IPS-18c (cell line): ENCODE data around the gene NKAIN4.
"Not testable (repeated sequence)": the region's sequence is repeated elsewhere in the genome, so short reads cannot be mapped to it uniquely, and the experiment has no call there.

Source experiments
- H3K4me3 ChIP-seq: 2 replicates; pipeline ENCODE4 v1.7.0; 2013; ENCODE audit warnings: low read depth, mild to moderate bottlenecking, low read length, moderate library complexity; ENCODE audit not compliant: insufficient read depth
- H3K9me3 ChIP-seq: one replicate; pipeline ENCODE4 v1.6.1; 2013; ENCODE audit warnings: mild to moderate bottlenecking, low read length, moderate library complexity; ENCODE audit not compliant: control insufficient read depth, insufficient read depth

The NKAIN4 gene

DNA sequence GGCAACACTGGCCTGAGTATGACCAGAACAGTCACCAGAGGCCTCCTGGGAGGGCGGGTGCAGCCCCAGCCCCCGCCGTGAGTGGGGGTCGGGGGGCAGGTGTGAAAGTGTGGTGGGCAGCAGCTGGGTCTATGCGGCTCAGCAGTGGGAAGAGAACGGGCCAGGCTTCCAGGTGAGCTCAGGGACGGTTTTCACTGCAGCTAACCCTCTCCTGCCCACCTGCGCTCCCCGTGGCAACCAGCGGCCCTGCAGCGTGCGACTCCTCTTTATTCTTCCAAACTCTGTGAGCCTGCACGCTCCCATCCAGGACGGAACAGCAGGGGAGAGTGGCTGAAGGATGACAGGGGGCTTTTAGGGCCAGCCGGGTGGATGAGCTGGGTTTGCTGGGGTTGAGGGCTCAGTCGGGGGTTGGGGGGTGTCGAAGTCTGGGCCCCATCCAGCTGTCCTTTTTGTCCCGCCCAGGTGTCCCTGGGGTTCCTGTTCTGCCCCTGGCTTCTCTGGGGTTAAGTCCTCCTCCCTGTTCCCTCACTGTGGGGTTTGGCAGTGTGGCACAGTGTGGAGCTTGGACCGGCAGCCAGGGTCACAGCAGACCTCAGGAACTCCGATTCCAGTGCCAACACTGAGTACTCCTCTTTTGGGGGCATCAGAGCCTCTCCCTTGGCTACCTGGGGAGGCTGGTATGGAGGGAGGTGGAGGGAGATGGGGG is 19.4 kb downstream of the NKAIN4 start:
- Histone ChIP-seq H3K9me3 (peaks cover 1% of the 10 kb centered on the region), H3K4me3 (no peak overlapping the region)

DNA sequence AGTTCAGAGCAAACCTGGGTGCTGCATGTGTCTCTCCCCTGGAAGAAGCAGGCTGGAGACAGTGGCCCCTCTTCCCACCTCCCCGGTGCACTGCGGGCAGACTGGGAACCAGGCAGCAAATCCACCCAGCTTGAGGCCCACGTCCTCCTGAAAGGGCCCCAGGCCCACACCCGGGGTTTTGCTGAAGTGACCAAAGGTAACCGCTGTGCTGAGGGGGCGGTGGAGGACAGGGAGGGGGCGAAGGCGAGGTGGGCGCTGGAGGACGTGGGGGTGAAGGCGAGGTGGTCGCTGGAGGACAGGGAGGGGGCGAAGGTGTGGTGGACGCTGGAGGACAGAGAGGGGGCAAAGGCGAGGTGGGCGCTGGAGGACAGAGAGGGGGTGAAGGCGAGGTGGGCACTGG is 20.3 kb downstream of the NKAIN4 start:
- peaks cover 2% of the 10 kb centered on the region for H3K9me3 ChIP-seq
- H3K4me3 ChIP-seq: no peak overlapping the region

DNA sequence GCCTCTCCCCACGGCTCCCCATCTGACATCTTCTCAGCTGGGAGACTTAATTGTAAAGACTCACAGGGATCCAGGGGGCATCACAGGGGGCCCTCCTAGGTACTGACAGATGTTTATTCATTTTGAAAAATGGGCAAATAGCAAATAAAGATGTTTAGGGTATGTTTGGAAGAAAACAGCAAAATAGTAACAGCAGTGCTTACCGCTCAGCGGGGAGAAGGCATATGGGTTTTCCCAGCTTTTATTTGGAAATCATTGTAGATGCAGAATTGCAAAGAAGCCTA is 21.3 kb downstream of the NKAIN4 start:
- peaks cover 2% of the 10 kb centered on the region for H3K9me3 ChIP-seq
- no peak overlapping the region for H3K4me3 ChIP-seq

DNA sequence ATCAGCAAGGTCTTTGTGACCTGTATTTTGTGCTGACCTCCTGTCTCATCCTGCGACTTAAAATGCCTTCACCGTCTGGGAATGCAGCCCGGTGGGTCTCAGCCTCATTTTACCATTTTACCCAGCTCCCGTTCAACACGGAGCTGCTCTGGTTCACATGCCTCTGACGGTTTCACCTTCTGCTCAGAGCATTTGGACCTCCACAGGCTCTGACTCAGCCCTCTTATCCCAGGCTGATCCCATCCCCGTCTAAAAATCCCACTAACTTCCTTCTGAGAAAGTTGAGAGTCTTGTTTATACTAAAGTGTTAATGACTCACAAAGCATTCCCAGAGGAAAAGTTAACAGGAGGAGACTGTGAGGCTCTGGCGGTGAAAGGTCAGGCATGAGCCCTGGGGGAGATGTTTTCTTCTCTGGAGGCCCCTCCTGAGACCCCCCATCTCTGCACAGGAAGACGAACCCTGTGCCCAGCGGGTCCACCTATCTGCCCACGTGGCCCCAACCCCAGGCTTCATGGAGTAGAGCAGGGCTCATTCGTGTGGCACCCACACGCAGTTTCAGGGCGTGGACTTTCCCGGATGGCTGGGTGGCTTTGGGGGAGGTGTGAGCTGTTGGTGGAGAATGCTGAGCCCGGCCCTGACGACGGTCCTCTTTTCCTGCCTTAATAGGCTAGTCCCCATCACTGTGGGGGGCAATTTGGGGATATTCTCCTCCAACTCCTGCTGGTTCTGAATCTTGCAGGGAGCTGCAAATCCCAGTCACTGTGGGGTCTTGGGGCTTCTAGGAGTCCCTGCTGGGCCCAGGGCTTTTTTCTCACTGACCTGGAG is 21.8 kb downstream of the NKAIN4 start:
- peaks cover 2% of the 10 kb centered on the region for H3K9me3 ChIP-seq
- H3K4me3 ChIP-seq: no peak overlapping the region

DNA sequence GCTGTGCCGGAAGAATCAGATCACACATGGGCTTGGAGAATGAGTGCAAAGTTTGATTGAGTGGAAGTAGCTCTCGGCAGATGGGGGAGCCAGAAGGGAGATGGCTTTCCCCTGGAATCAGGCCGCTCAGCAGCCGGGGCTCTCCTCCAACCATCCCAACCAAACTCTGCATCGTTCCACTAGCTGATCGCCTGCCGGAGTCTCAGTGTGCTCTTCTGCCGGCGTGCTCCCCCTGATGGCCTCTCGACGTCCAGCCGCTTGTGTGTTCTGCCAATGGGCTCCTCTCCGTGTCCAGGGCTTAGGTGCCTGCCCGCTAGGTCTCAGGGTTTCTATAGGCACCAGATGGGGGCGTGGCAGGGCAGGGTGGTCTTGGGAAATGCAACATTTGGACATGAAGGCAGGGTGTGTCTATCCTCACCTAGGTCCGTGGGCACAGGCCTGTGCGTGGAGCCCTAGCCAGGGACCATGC is 23.4 kb downstream of the NKAIN4 start:
- H3K9me3 ChIP-seq: peaks cover 2% of the 10 kb centered on the region
- H3K4me3 ChIP-seq: no peak overlapping the region

DNA sequence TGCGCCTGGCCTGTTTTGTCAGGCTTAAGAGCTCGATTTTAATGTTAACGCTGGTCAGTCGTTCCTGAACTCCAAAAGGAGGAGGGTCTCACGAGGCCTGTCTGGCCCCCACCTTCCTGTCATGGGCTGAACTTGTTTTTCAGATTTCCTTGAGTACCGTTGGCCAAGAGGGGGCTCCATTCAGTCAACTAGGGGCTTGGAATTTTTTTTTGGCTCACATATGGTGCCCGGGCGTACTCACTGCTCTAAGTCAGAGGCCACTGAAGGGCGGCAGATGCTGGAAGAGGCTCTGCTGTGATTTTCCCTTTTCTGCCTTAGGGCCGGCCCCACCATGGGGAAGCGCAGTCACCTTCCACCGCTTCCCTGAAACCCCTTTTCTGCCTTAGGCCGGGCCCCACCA is 25.5 kb downstream of the NKAIN4 start:
- H3K9me3 ChIP-seq: peaks cover 2% of the 10 kb centered on the region
- H3K4me3 ChIP-seq: no peak overlapping the region

DNA sequence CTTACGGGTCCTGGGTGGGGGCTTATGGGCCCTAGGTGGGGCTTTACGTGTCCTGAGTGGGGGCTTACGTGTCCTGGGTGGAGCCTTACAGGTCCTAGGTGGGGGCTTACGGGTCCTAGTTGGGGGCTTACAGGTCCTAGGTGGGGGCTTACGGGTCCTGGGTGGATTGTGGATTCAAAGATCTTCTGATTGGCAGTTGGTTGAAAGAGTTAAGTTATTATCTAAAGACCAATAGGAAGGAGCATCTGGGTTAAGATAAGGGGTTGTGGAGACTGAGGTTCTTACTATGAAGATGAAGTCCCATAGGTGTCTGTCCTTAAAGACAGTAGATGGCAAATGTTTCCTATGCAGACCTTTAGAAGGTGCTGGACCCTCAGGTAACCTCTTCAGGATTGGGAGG is 27.0 kb downstream of the NKAIN4 start:
- Histone ChIP-seq H3K9me3 (peaks cover 2% of the 10 kb centered on the region), H3K4me3 (no peak overlapping the region)

DNA sequence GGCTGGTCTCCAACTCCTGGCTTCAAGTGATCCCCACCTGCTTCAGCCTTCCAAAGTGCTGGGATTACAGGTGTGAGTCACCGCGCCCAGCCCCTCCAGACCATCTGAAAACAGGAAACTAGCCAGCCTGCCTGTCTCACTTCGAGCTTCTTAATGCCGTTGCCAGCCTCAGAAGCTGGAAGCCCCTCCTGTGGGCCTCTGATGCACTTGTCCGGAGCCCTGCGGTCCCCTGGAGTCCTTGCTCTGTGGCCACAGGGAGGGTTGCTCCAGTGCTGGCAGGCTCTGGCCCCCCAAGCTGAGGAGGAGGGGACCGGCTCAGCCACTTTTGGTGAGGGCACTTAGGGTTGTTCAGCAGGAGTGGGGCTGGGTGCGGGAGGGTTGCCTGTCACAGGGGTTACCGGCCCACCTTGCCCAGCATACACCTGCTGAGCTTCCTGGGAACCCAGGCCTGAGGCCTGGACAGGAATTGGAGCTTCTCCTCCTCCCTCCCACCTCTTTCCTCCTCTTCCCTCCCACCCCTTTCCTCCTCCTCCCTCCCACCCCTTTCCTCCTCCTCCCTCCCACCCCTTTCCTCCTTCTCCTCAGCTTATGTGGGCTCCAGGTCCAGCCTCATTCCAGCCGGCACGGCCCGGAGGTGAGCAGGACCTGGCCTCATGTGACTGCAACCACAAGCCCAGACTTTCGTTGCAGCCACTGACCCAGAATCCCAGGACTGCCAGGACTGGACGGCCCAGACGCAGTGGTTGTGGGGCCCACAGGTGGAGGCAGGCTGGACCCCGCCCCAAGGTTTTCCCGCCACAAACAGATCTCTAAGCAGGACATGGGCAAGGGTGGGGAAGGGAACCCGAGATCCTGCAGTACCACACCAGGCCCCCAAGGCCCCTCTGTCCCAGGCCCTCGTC is 28.0 kb downstream of the NKAIN4 start:
- no peak overlapping the region for H3K4me3 ChIP-seq

DNA sequence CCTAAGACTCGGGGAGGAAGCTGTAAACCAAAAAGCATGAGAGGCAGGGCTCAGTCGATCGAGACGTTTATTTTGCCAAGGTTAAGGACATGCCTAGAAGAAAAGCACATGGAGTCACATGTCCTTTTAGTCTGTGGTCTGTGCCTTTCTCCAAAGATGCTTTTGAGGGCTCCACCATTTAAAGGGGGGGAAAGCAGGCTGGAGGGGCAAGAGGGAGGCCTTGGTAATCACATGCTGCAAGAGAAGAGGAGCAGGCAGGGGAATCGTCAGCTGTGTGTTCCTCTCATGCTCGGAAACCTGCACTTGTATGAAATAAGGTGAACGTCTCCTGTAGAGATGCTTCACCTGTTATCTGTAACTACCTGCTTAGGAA is 29.2 kb downstream of the NKAIN4 start:
- H3K4me3 ChIP-seq: no peak overlapping the region
- H3K9me3 ChIP-seq: peaks cover 2% of the 10 kb centered on the region

More for the DNA sequence above, 28.0 kb downstream of the NKAIN4 start:
- H3K9me3 ChIP-seq: peaks cover 2% of the 10 kb centered on the region

DNA sequence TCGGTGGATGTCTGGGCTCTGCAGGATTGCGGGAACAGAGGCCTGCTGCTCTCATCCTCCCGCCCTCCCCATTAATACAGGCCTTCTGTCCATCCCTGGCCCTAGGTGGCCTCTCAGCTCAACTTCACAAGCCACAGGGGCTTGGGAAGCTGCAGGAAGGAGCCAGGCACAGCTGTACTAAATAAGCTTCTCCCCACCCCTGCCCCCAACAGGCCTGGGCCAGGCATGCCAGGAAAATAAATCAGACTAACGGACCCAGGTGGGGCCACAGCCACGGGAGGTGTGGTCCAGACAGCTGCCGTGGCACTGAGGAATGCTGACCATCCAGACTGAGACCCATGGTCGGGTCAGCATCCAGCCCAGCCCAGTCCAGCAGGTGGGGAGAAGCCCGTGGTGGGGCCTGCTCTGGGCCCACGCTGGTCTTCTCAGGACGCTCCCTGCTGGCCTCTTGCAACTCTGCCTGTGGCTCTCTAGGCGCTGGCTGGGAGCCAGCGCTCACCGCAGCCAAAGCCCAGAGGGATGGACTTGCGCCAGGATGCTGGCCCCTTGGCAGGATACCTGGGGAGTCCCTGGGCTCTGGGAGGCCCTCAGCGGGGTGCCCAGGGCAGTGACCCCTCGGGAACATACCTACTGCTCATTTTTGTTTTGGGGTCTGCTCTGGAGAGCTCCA is 29.7 kb downstream of the NKAIN4 start:
- Histone ChIP-seq H3K4me3 (no peak overlapping the region), H3K9me3 (no peaks in the 10 kb centered on the region)

DNA sequence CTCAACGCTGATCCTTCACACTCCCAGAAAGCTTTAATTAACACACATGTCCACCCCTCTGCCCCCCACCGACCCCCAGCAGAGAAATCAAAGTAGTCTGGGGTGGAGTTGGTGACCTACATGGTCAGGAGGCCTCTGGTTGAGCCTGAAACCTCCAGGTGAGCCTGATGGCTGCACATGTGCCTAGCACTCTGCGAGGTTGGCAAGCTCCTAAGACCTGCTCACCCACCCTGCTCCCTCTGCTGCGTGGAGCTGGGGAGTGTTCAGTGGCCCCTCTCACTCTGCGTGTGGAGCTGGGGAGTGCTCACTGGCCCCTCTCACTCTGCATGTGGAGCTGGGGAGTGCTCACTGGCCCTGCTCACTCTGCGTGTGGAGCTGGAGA is 30.4 kb downstream of the NKAIN4 start:
- Histone ChIP-seq H3K4me3 (no peak overlapping the region), H3K9me3 (no peaks in the 10 kb centered on the region)

DNA sequence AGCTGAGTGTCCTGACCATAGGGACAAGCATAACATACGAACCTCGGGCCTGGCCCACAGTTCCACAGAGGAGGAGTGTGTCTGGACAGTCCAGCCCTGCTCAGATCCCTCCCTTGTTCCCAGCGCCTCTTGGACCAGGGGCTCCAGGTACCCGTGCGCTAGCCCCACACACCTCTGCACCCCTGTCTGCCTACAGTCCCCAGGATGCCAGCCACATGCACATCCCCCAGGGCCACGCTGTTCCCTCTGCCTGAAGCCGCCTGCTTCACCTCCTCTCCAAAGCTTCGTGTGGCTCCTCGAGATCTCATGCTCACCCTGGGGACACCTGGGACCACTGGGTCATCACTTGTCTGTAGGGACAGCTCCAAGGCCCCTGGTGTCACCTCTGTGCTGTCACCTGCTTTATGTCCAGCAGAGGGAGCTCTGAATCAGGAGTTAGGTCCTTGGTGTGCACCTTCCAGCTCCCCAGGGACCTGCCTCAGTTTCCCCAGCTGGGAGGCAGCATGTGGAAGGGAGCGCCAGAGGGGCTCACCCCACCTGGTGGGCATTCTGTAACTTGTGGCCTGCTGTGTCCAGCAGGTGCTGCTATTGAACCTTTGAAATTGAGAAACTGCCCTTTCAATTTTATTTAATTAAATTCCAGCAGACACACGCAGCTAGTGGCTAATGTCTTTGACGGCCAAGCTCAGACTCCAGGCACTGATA is 31.0 kb downstream of the NKAIN4 start:
- H3K4me3 ChIP-seq: no peak overlapping the region
- no peaks in the 10 kb centered on the region for H3K9me3 ChIP-seq

DNA sequence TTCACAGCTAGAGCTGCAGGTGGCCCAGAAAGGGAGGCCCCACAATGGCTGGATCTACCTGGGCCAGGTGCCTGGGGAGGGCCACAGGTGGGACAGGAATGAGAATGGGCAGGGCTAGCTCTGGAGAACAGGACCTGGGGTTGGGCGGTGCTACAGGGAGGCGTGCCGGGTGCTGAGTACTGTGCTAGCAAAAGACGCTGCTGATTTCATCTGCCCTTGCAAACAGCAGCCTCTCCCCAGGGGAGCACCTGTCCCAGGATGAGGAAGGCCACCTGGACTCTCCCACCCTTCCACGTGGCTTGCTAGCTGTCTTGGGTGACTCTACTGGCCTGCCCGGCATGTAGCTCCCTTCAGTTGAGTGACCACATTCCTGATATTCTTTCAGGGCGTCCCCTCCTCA is 31.7 kb downstream of the NKAIN4 start:
- H3K9me3 ChIP-seq: no peaks in the 10 kb centered on the region
- H3K4me3 ChIP-seq: no peak overlapping the region

DNA sequence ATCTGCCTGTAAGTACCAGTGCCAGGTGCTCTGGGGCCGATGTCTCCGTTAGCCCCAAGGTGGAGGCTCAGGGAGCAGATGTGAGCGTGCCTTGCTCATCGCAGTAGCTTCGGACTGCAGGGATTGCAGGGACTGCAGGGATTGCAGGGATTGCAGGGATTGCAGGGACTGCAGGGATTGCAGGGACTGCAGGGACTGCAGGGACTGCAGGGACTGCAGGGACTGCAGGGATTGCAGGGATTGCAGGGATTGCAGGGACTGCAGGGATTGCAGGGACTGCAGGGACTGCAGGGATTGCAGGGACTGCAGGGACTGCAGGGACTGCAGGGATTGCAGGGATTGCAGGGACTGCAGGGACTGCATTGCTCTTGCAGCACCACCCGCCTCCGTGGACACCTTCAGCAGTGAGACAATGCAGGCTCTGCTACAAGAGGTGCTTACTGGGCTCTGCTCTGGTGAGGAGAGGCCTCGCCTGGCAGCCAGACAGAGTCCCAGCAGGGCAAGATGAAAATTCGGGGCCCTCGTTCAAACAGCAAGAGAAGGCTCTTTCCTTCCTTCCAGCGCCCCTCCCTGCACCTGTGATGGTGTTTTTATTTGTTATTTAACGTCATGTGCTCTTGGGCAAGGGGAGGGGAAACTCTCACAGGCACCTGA is 32.7 kb downstream of the NKAIN4 start:
- not testable (repeated sequence) for H3K9me3 ChIP-seq, H3K4me3 ChIP-seq

DNA sequence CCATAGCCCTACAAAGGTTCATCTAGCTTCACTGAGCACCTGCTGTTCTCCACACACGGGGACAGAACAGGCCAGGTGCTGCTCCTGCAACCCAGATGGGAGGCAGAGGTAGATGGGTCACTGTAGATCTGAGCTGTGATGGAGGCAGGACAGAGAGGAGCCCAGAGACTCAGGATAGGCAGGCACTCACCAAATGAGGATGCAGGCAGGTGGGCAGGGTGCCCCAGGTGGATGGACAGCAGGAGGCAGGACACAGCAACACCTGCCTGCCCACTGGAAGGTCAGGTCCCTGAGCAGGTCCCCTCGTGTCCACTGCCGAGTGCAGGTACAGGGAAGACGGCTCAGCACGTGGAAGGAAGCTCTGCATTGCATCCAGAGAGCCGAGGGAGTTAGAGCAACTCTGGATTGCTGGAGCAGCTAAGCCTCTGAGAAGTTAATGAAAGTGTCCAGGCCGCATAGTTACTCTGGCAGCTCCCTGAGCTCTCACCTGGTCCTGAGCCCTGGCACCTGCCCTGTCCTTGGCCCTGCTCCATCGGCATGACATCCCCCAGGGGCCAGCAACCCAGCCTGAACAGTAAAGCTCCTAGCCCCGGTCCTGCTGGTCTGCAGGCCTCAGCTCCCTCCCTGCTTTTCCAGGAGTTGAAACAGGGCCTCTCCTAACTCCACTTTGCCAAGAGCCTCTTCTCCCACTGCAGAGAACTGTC is 33.4 kb downstream of the NKAIN4 start:
- no peak overlapping the region for H3K4me3 ChIP-seq
- H3K9me3 ChIP-seq: no peaks in the 10 kb centered on the region
